OCI-LY1 (cell line): ENCODE results near the gene DNAJC16.

Experiments
- EZH2 ChIP-seq: fragments of 200-600 bp; sonication (generic), shearing (Covaris generic); IDR thresholded peaks from 2 replicates; pipeline ENCODE4 v1.8.0; 2017; ENCODE audit warnings: borderline replicate concordance, mixed run types, mild to moderate bottlenecking, antibody characterized with exemption, low read length, moderate library complexity, mixed read lengths
- TF ChIP-seq, protein P1 (sequence below): fragments of 200-600 bp; sonication (generic), shearing (Covaris generic); IDR thresholded peaks from 2 replicates; pipeline ENCODE4 v1.5.1; 2017; ENCODE audit warnings: mild to moderate bottlenecking, antibody characterized with exemption, low read length, moderate library complexity, mixed read lengths

DNA sequence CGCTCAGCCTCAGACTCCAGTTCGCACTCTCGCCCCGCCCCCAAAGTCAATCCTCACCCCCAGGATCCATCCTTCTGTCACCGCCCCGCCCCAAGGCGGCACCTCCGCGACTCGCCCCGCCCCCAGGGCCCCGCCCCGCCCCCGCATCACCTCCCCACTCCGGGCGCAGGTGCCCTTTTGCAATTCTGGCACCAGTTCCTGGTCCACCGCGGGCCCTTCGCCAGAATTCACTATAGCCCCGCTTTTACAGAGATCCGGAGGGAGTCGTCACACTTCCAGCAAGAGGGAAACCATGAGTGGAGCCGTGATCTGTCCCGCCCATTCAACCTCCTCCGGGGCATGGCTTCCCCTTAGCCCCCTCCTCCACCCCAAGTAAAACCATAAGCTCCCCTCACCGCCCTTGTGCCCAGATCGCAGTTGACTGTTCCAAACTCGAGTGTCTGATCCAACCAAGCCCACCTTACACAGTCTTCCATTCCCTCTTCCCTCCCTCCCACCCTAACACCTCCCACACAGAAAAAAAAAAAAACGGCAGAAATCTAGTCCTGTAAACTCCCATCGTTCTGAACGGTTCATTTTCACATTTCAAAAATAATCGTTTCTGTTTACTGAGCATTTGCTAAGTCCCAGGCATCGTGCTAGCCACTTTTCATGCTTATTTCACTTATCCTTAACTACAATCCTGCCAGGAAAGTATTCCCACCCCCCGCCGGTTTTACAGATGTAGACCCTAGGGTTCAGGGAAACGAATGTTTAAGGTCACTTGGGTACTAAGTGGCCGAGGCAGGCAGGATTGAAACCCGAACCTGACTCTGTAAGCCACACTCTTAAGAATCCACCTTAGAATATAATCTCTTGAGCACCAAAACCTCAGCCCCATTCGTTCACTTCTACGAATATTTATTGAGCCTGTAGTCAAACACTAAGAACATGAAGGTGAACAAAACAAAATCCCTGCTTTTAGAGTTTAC lies 1.3 kb upstream of the DNAJC16 start:
- no peak for TF ChIP-seq EZH2
- TF ChIP-seq, protein P1, sequence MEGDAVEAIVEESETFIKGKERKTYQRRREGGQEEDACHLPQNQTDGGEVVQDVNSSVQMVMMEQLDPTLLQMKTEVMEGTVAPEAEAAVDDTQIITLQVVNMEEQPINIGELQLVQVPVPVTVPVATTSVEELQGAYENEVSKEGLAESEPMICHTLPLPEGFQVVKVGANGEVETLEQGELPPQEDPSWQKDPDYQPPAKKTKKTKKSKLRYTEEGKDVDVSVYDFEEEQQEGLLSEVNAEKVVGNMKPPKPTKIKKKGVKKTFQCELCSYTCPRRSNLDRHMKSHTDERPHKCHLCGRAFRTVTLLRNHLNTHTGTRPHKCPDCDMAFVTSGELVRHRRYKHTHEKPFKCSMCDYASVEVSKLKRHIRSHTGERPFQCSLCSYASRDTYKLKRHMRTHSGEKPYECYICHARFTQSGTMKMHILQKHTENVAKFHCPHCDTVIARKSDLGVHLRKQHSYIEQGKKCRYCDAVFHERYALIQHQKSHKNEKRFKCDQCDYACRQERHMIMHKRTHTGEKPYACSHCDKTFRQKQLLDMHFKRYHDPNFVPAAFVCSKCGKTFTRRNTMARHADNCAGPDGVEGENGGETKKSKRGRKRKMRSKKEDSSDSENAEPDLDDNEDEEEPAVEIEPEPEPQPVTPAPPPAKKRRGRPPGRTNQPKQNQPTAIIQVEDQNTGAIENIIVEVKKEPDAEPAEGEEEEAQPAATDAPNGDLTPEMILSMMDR: no peak
